ENCODE results near the gene RECQL5.

DNA sequence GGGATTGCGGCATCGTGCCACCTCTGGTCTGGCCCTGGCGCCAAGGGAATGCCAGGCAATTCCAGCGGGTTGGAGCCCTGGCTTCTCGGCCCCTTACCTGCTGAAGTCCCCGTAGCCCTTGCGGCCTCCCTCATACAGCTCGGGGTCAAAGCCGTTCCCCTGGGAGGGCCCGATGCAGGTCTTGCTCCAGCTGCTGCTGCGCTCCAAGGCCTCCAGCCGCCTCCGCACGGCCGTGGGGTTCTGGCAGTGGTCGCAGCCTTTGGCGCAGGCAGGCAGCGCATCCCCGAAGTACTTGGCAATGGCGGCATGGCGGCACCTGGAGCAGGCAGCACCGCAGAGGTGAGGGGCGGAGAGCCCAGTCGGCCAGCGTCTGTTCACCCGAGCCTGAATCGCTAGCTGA lies 35.6 kb downstream of the RECQL5 start:
- TF ChIP-seq, protein P1, sequence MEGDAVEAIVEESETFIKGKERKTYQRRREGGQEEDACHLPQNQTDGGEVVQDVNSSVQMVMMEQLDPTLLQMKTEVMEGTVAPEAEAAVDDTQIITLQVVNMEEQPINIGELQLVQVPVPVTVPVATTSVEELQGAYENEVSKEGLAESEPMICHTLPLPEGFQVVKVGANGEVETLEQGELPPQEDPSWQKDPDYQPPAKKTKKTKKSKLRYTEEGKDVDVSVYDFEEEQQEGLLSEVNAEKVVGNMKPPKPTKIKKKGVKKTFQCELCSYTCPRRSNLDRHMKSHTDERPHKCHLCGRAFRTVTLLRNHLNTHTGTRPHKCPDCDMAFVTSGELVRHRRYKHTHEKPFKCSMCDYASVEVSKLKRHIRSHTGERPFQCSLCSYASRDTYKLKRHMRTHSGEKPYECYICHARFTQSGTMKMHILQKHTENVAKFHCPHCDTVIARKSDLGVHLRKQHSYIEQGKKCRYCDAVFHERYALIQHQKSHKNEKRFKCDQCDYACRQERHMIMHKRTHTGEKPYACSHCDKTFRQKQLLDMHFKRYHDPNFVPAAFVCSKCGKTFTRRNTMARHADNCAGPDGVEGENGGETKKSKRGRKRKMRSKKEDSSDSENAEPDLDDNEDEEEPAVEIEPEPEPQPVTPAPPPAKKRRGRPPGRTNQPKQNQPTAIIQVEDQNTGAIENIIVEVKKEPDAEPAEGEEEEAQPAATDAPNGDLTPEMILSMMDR (optimal IDR thresholded peaks at IDR 0.05 in 1 of 3, IDR thresholded peaks at IDR 0.05 in 1 of 3, conservative IDR thresholded peaks at IDR 0.05 in 1 of 3; ENCODE audit: extremely low read depth in 1 of 3, insufficient read depth in 2 of 3, low read length in 3 of 3), result no peak
- no peak for TF ChIP-seq EZH2 (IDR thresholded peaks at IDR 0.05; ENCODE audit: low read length)
